Lower leg skin (tissue), 3 donors: ENCODE data around the gene AASS.

Source experiments
- CTCF ChIP-seq, 3 donors: fragments of 450-650 bp; IDR thresholded peaks; one replicate each; pipeline ENCODE4 v1.5.1; 2016; ENCODE audit warnings: antibody characterized with exemption in 3 of 3, mild to moderate bottlenecking in 3 of 3, moderate library complexity in 2 of 3
- POLR2A ChIP-seq, 2 donors: fragments of 450-650 bp; IDR thresholded peaks; one replicate each; pipeline ENCODE4 v1.6.1; 2016 to 2017; ENCODE audit warnings: antibody characterized with exemption in 2 of 2, mild to moderate bottlenecking in 1 of 2, moderate library complexity in 1 of 2

- TF ChIP-seq CTCF (IDR thresholded peaks at IDR 0.05) = no peak
- TF ChIP-seq POLR2A (IDR thresholded peaks at IDR 0.05) = no peak
Measured at GRCh38 chr7:122063146-122063545, 80.9 kb downstream of the AASS start.
